ENCODE data around the gene GPR156.

GPR156 gene

GRCh38 chr3:120281261-120281660 lies 3.8 kb downstream of the GPR156 start:
- TF ChIP-seq CTCF (IDR thresholded peaks at IDR 0.05) = no peak

GRCh38 chr3:120280566-120280965 lies 4.5 kb downstream of the GPR156 start:
- TF ChIP-seq CTCF (IDR thresholded peaks at IDR 0.05) = no peak

GRCh38 chr3:120280026-120280425 lies 5.0 kb downstream of the GPR156 start:
- no peak for TF ChIP-seq CTCF (IDR thresholded peaks at IDR 0.05)

GRCh38 chr3:120276767-120277166 lies 8.3 kb downstream of the GPR156 start:
- TF ChIP-seq CTCF (IDR thresholded peaks at IDR 0.05) = no peak

- TF ChIP-seq CTCF (IDR thresholded peaks at IDR 0.05) = no peak
These were observed 9.4 kb downstream of the GPR156 start for GRCh38 chr3:120275618-120276017.

- TF ChIP-seq CTCF (IDR thresholded peaks at IDR 0.05) = no peak
These were observed 10.3 kb downstream of the GPR156 start for GRCh38 chr3:120274739-120275167.

- TF ChIP-seq CTCF (IDR thresholded peaks at IDR 0.05) = no peak
These were observed 12.7 kb downstream of the GPR156 start for GRCh38 chr3:120272286-120272685.

- no peak for TF ChIP-seq CTCF (IDR thresholded peaks at IDR 0.05)
These were observed 19.0 kb downstream of the GPR156 start for GRCh38 chr3:120265989-120266388.

All from LNCAP (cell line).